GM23248 (cell line): ENCODE measurements around the gene FLT1.

Source experiments
- EZH2 ChIP-seq: fragments of 200-600 bp; sonication (generic); IDR thresholded peaks from 2 replicates; pipeline ENCODE4 v1.6.1; 2018; ENCODE audit warnings: antibody characterized with exemption, mild to moderate bottlenecking; ENCODE audit not compliant: insufficient read depth, poor library complexity, severe bottlenecking
- EZH2phosphoT487 ChIP-seq: fragments of 200-600 bp; sonication (generic); IDR thresholded peaks from 2 replicates; pipeline ENCODE4 v1.6.1; 2018; ENCODE audit warnings: antibody characterized with exemption, moderate library complexity, mild to moderate bottlenecking, low read depth; ENCODE audit not compliant: insufficient read depth

GRCh38 chr13:28528848-28529247 is 33.9 kb upstream of the FLT1 start:
- TF ChIP-seq EZH2 (no peak), EZH2phosphoT487 (no peak)
